Measurements from ENCODE around the gene ISG20.

- TF ChIP-seq, protein P1, sequence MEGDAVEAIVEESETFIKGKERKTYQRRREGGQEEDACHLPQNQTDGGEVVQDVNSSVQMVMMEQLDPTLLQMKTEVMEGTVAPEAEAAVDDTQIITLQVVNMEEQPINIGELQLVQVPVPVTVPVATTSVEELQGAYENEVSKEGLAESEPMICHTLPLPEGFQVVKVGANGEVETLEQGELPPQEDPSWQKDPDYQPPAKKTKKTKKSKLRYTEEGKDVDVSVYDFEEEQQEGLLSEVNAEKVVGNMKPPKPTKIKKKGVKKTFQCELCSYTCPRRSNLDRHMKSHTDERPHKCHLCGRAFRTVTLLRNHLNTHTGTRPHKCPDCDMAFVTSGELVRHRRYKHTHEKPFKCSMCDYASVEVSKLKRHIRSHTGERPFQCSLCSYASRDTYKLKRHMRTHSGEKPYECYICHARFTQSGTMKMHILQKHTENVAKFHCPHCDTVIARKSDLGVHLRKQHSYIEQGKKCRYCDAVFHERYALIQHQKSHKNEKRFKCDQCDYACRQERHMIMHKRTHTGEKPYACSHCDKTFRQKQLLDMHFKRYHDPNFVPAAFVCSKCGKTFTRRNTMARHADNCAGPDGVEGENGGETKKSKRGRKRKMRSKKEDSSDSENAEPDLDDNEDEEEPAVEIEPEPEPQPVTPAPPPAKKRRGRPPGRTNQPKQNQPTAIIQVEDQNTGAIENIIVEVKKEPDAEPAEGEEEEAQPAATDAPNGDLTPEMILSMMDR (IDR thresholded peaks at IDR 0.05; ENCODE audit: low read depth, low read length): no peak
- no peak for TF ChIP-seq EZH2phosphoT487 (IDR thresholded peaks at IDR 0.05; ENCODE audit: low read depth)
Observed at GRCh38 chr15:88607951-88608350, 30.9 kb upstream of the ISG20 start.
